NB4 (cell line): Measurements from ENCODE around the gene SCNN1A.

Experiments
- DNase-seq: peaks from one replicate; pipeline ENCODE4 v3.0.0; 2010; ENCODE audit warnings: low read depth
- H3K4me3 ChIP-seq: one replicate; pipeline ENCODE4 v1.5.1; 2011; ENCODE audit warnings: mild to moderate bottlenecking, low read depth, low read length, moderate library complexity
- CTCF ChIP-seq: IDR thresholded peaks from one replicate; pipeline ENCODE4 v1.5.1; 2012; ENCODE audit warnings: low read depth, low read length
- MYC ChIP-seq: IDR thresholded peaks from 2 replicates; pipeline ENCODE4 v1.6.1; 2011; ENCODE audit warnings: low read depth, low read length
- POLR2A ChIP-seq: IDR thresholded peaks from 2 replicates; pipeline ENCODE4 v1.6.1; 2011; ENCODE audit warnings: mild to moderate bottlenecking; ENCODE audit not compliant: insufficient read length; ENCODE audit errors: extremely low read depth
- TF ChIP-seq, protein P1 (sequence below): IDR thresholded peaks from 2 replicates; pipeline ENCODE4 v1.6.1; 2011; ENCODE audit warnings: low read depth, low read length

Gene SCNN1A

GRCh38 chr12:6363010-6363329, 12.4 kb downstream of the SCNN1A start:
- no peak for TF ChIP-seq CTCF
- no peak for TF ChIP-seq POLR2A
- TF ChIP-seq MYC = no peak
- TF ChIP-seq, protein P1, sequence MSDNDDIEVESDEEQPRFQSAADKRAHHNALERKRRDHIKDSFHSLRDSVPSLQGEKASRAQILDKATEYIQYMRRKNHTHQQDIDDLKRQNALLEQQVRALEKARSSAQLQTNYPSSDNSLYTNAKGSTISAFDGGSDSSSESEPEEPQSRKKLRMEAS = no peak
- H3K4me3 ChIP-seq = no peak overlapping the region
- DNase-seq = no peak

DNA sequence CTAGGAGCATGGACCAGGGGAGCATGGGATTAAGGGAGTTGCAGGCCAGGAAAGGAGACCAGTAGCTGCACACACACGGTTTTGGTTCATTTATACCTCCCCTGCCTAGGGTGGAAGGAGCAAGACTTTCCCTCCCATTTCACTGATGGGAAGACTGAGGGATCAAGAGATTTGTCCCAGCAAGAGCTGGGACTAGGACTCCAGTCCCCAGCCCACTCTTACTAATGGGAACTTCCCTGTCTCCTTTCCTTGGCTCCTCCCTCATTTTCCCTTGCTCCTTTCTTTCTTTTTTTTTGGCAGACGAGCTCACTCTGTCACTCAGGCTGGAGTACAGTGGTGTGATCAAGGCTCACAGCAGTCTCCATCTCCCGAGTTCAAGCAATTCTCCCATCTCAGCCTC, 13.0 kb downstream of the SCNN1A start:
- no peak for DNase-seq
- no peak overlapping the region for H3K4me3 ChIP-seq
- no peak for TF ChIP-seq MYC
- TF ChIP-seq, protein P1 = no peak
- TF ChIP-seq POLR2A = no peak
- no peak for TF ChIP-seq CTCF

- no peak overlapping the region for H3K4me3 ChIP-seq
- TF ChIP-seq MYC = no peak
- no peak for TF ChIP-seq CTCF
- no peak for TF ChIP-seq POLR2A
- TF ChIP-seq, protein P1 = no peak
- DNase-seq = no peak
Observed at GRCh38 chr12:6361834-6362233, 13.5 kb downstream of the SCNN1A start.

GRCh38 chr12:6360578-6361490, 14.5 kb downstream of the SCNN1A start:
- TF ChIP-seq POLR2A = no peak
- no peak for TF ChIP-seq CTCF
- TF ChIP-seq MYC = no peak
- TF ChIP-seq, protein P1 = no peak
- DNase-seq = no peak
- H3K4me3 ChIP-seq = no peak overlapping the region

DNA sequence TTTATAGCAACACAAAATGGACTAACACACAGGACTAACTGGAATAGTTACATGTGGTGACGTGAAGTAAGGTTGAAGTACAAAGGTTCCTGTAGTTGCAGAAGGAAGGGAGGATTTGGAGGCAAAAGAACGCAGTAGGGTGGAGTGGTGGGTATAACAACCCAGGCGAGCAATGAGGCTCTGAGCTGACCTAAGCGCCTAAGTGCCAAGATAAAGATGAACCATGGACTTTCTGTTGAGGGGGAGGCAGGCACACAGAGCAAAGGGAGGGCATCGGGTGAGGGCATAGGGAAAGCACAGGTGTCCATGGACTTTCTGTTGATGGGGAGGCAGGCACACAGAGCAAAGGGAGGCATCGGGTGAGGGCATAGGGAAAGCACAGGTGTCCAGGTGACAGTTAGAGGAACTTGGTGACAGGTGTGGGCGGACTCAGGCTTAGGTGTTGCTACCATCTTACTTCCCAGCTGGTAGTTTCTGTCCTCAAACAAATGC, 15.2 kb downstream of the SCNN1A start:
- H3K4me3 ChIP-seq = no peak overlapping the region
- no peak for DNase-seq
- no peak for TF ChIP-seq CTCF
- TF ChIP-seq, protein P1 = no peak
- TF ChIP-seq POLR2A = no peak
- TF ChIP-seq MYC = no peak
